GM19023 (cell line): ENCODE measurements around the gene KIF16B.
A peak's percentile ranks its signal among the peaks of the same experiment; 100 is the strongest.

ENCODE experiments used
- ATAC-seq: cut with Tn5 transposase; IDR thresholded peaks from one replicate; pipeline ENCODE4 v1.9.1; 2021; ENCODE audit warnings: mild to moderate bottlenecking, moderate library complexity; ENCODE audit not compliant: unreplicated experiment

The KIF16B gene

GRCh38 chr20:16405254-16405653 is 168.0 kb downstream of the KIF16B start:
- no peak for ATAC-seq

GRCh38 chr20:16404640-16405039 is 168.6 kb downstream of the KIF16B start:
- ATAC-seq = no peak

GRCh38 chr20:16404171-16404570 is 169.1 kb downstream of the KIF16B start:
- no peak for ATAC-seq

DNA sequence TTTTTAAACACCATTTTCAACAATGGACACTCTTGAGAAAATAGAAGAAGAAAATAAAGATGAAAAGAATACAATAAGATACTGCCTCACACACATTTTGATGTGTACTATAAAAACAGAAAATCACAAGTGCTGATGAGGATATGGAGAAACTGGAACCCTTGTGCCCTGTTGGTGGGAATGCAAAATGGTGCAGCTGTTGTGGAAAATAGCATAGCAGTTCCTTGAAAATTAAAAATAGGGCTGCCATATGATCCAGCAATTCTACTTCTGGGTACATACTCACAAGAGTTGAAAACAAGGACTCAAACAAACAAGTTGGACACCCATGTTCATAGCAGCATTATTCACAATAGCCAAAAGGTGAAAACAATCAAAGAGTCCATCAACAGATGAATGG is 173.0 kb downstream of the KIF16B start:
- ATAC-seq = no peak

- ATAC-seq = no peak
These were observed 173.4 kb downstream of the KIF16B start for GRCh38 chr20:16399801-16400200.

DNA sequence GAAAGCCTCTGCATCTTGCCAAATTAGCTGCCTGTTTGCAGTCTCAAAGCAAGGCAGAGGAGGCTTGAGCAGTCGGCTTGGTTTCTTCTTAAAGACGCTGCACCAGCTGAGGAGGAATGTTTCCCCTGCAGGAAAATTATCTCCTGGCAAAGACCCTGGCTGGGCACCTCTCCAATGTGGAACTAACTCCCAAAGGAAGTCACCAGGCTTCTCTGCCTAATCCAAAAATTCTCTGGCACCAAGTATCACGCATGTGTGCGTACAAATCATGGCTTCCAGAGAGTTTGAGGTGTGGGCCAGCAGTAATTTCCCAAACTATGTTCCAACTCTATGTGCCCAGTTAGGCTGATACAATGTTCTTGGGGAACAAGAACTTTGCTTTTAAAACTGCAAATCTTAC is 176.2 kb downstream of the KIF16B start:
- ATAC-seq = no peak

GRCh38 chr20:16395366-16395765 is 177.9 kb downstream of the KIF16B start:
- no peak for ATAC-seq

- ATAC-seq = no peak
These were observed 178.5 kb downstream of the KIF16B start for GRCh38 chr20:16394784-16395183.

GRCh38 chr20:16393836-16394235 is 179.4 kb downstream of the KIF16B start:
- no peak for ATAC-seq

DNA sequence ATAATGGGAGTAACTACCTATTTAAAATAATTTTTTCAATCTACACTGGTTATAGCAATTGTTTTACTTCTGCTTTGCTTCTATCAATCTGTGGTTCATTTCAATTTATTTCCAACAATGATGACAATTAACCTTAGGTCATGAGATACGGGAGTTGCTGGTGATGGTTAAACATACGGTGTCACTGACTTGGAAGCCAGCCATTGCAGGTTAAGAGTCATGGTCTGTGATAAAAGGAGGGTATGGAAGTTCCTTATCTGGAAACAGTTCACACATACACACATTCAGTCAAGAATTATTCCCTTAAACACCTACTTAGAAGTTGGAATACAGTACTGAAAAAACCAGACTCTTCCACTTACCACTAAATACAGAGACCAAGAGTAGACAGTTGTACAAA is 180.0 kb downstream of the KIF16B start:
- ATAC-seq = no peak

- ATAC-seq = peak; percentile 97
These were observed 180.9 kb downstream of the KIF16B start for GRCh38 chr20:16392346-16392745.

DNA sequence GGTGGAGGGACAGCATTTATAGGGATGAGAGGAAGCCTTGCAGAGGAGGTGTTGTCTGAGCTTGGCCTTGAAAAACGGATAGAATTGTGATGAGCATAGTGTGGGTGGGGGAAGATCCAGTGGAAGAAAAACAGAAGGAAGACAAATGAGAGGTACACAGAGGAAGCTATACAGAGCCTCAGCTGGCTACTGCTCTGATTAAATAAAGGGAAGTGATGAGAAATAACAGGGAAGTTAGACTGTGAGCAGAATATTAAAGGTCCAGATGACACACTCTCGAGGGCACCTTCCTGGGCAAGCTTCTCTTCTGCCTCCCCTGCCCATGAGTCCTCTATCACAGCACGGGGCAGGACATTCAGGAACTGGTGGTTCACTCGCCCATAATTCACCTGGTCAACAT is 182.3 kb downstream of the KIF16B start:
- ATAC-seq = no peak

- ATAC-seq = peak; percentile 49
These were observed 184.5 kb downstream of the KIF16B start for GRCh38 chr20:16388731-16389130.

GRCh38 chr20:16387666-16388065 is 185.6 kb downstream of the KIF16B start:
- no peak for ATAC-seq

DNA sequence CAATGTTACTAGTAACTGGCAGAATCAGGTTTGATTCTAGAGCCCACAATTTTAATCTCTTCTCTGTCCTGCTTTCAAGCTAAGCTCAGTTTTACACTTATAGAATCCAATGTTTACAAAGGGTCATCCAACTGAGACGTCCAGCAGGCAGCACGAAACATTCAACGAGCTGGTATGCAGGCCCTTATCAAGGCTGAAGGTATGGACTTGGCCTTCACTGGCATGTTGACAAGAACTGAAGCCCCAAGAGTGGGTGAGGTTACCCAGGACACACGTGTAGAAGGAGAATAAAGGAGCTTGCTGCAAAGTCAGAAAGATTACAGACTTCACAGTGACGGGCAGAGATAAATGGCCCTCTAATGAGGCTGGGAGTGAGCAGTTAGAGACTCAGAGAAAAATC is 187.4 kb downstream of the KIF16B start:
- no peak for ATAC-seq

DNA sequence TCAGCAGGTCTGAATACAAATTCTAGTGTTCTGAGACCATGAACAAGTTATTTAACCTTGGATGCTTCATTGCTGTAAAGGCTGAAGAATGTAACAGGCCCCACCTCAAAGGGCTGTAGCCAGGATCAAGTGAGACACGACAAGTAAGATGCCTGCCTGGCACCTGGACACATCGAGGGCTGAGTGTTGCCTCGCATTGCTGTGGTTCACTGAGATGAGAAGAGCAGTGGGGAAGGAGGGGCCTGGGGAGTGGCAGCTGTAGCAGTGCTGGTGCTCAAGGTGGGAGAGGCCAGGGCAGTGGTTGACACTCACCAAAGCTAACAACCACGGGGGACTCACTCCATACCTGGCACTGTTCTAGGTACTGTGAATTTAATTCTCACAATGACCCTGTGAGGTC is 187.8 kb downstream of the KIF16B start:
- no peak for ATAC-seq

GRCh38 chr20:16381444-16381843 is 191.8 kb downstream of the KIF16B start:
- no peak for ATAC-seq

GRCh38 chr20:16378712-16379370 is 194.4 kb downstream of the KIF16B start:
- ATAC-seq = no peak

DNA sequence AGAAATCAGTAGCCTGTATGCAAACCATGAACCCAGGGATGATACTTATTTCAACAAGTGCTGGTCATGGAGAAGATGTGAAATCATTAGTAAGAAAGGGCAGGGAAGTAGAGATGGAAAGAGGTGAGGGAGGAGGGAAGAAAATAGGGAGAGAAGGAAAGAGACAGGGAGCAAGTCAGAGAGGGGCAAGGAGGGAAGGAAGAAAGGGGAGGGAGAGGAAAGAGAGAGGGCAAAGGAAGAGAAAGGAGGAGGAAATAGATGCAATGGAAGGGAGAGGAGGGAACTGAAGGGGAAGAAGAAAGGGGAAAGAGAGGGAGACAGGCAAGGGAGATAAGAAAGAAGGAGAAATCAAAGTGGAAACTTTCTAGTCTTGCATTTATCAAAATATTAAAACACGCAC is 195.1 kb downstream of the KIF16B start:
- ATAC-seq = no peak

DNA sequence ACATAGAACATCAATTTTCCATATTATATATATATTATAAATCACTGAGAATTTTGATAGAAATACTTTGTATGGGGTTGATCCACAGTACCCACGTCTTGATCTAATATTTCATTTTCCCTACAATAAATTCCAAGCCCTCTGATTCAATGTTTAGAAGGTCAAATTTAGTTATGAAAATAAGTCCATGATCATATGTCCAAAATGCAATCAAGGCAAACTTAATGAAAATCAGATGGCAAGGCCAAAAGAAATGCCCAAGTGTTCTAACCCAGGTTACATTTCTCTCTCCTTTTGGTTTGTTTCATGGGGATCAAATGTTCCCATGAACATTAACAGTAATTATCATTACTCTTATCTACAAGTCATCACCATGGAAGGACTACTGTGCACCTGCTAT is 203.8 kb downstream of the KIF16B start:
- no peak for ATAC-seq

DNA sequence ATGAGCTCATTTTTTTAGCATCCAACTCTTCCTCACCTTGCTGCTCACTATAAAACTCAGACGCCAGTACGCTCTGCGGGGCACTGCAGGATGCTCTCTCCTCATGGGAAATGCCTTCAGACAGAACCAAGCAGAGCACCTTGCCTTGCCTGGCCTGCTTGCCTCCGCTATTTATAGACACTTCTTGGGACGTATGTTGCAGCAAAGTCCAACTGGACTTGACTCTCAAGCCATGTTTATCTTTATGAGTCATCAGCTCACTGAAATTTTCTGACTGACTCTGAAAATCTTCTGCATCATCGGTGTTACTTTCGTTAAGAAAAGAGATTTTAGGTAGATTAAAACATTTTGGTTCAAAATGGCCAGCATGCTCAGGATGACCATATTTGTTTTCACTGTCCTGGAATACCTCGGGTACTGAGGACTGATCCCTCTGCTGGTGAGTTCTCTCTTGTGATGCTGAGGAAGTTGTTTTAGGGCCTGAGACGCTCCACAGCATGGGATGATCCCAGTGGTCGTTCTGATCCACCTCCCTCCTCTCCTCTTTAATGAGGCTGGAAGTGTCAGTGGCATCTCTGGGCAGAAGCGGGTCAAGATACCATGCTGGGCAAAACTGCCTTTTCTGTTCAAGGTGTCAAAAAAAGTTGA is 204.5 kb downstream of the KIF16B start:
- no peak for ATAC-seq

DNA sequence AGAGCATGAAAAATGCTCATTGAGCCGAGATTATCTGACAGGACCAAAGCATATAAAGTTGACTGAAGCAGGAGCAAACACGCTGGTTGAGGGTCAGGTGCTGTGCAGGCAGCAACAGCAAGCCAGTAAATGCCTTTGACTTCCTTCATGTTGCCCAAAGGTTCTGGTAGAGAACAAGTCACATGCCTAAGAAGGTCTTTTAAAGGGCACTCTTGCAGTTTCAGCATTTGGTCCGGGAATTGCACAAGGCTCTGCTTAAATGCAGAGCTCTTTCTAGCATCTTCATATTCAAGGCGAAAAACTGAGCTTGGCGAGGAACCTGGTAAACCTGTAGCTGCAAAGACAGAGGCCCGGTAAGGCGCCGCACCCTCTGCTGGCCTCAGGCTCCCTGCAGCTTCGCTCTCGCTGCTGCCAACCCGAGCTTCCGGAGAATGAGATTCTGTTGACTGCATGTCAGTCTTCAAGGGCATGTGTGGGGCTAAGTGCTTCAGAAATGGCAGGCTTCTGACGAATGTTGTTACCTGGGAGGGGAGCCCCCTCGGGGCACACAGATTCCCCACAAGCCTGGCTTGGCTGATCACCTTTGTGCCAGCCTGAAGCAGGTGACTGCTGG is 205.2 kb downstream of the KIF16B start:
- ATAC-seq = no peak
